Measurements from ENCODE around the gene MAPK14. TPM values are rescaled to one million over a fixed set of nuclear protein-coding genes. Genes with fewer than 3 reads are reported as not detected.
"Not testable (repeated sequence)": the region's sequence is repeated elsewhere in the genome, so short reads cannot be mapped to it uniquely, and the experiment has no call there.

The MAPK14 gene
- total and polyA plus RNA-seq, 2 donors from 2014 or later, result 19.9 to 56.6 TPM

GRCh38 chr6:36082318-36082717 lies 54.7 kb downstream of the MAPK14 start:
- DNase-seq (no peak), FAIRE-seq (no peak)
- no peaks in the 10 kb centered on the region for H3K9me3 ChIP-seq (ENCODE audit: control insufficient read depth in 2 of 3, insufficient read depth in 1 of 3, low read length in 3 of 3)
- no peak overlapping the region for H3K27ac ChIP-seq (ENCODE audit: low read depth in 2 of 2, low read length in 2 of 2)
- H3K4me1 ChIP-seq (ENCODE audit: control insufficient read depth in 2 of 3, insufficient read depth in 2 of 3, low read depth in 1 of 3, low read length in 3 of 3), result no peaks in the 10 kb centered on the region
- TF ChIP-seq CTCF (IDR thresholded peaks at IDR 0.05; ENCODE audit: borderline replicate concordance, extremely low read depth, insufficient read depth), result no peak
- no peaks in the 10 kb centered on the region for H3K27me3 ChIP-seq (ENCODE audit: control insufficient read depth, insufficient read depth, low read length)
- intact Hi-C loops (cut with DNase I), result no loop called here
- H3K9ac ChIP-seq (ENCODE audit: low read length in 3 of 3), result no peak overlapping the region
- no peak overlapping the region for H3K4me3 ChIP-seq (ENCODE audit: low read length in 3 of 3)
- peaks cover 6 to 33% (median 18%) of the 10 kb centered on the region in 3 donors for H3K36me3 ChIP-seq (ENCODE audit: control insufficient read depth in 2 of 3, insufficient read depth in 3 of 3, low read length in 3 of 3)

GRCh38 chr6:36083446-36083845 lies 55.8 kb downstream of the MAPK14 start:
- intact Hi-C loops (cut with DNase I), result no loop called here
- no peaks in the 10 kb centered on the region for H3K27me3 ChIP-seq (ENCODE audit: control insufficient read depth, insufficient read depth, low read length)
- no peaks in the 10 kb centered on the region for H3K9me3 ChIP-seq (ENCODE audit: control insufficient read depth in 2 of 3, insufficient read depth in 1 of 3, low read length in 3 of 3)
- no peak overlapping the region for H3K9ac ChIP-seq (ENCODE audit: low read length in 3 of 3)
- H3K4me1 ChIP-seq (ENCODE audit: control insufficient read depth in 2 of 3, insufficient read depth in 2 of 3, low read depth in 1 of 3, low read length in 3 of 3), result no peaks in the 10 kb centered on the region
- TF ChIP-seq CTCF (IDR thresholded peaks at IDR 0.05; ENCODE audit: borderline replicate concordance, extremely low read depth, insufficient read depth), result no peak
- no peak overlapping the region for H3K27ac ChIP-seq (ENCODE audit: low read depth in 2 of 2, low read length in 2 of 2)
- FAIRE-seq (no peak), DNase-seq (no peak)
- H3K4me3 ChIP-seq (ENCODE audit: low read length in 3 of 3), result no peak overlapping the region
- peaks cover 6 to 23% (median 18%) of the 10 kb centered on the region in 3 donors for H3K36me3 ChIP-seq (ENCODE audit: control insufficient read depth in 2 of 3, insufficient read depth in 3 of 3, low read length in 3 of 3)

- peaks cover 0 to 13% (median 4%) of the 10 kb centered on the region in 3 donors for H3K36me3 ChIP-seq (ENCODE audit: control insufficient read depth in 2 of 3, insufficient read depth in 3 of 3, low read length in 3 of 3)
- H3K27ac ChIP-seq (ENCODE audit: low read depth in 2 of 2, low read length in 2 of 2); H3K27me3 ChIP-seq (ENCODE audit: control insufficient read depth, insufficient read depth, low read length); H3K4me1 ChIP-seq (ENCODE audit: control insufficient read depth in 2 of 3, insufficient read depth in 2 of 3, low read depth in 1 of 3, low read length in 3 of 3); H3K9me3 ChIP-seq (ENCODE audit: control insufficient read depth in 2 of 3, insufficient read depth in 1 of 3, low read length in 3 of 3); H3K4me3 ChIP-seq (ENCODE audit: low read length in 3 of 3); H3K9ac ChIP-seq (ENCODE audit: low read length in 3 of 3); intact Hi-C loops (cut with DNase I); FAIRE-seq; DNase-seq: not testable (repeated sequence)
Observed at GRCh38 chr6:36088204-36088603, 60.6 kb downstream of the MAPK14 start.

GRCh38 chr6:36089048-36089447 lies 61.4 kb downstream of the MAPK14 start:
- Histone ChIP-seq H3K27ac (ENCODE audit: low read depth in 2 of 2, low read length in 2 of 2) (no peak overlapping the region), H3K9ac (ENCODE audit: low read length in 3 of 3) (no peak overlapping the region), H3K9me3 (ENCODE audit: control insufficient read depth in 2 of 3, insufficient read depth in 1 of 3, low read length in 3 of 3) (no peaks in the 10 kb centered on the region), H3K4me3 (ENCODE audit: low read length in 3 of 3) (no peak overlapping the region), H3K4me1 (ENCODE audit: control insufficient read depth in 2 of 3, insufficient read depth in 2 of 3, low read depth in 1 of 3, low read length in 3 of 3) (no peaks in the 10 kb centered on the region), H3K27me3 (ENCODE audit: control insufficient read depth, insufficient read depth, low read length) (no peaks in the 10 kb centered on the region), H3K36me3 (ENCODE audit: control insufficient read depth in 2 of 3, insufficient read depth in 3 of 3, low read length in 3 of 3) (peaks cover 0 to 8% (median 0%) of the 10 kb centered on the region in 3 donors)
- TF ChIP-seq CTCF (IDR thresholded peaks at IDR 0.05; ENCODE audit: borderline replicate concordance, extremely low read depth, insufficient read depth), result no peak
- intact Hi-C loops (cut with DNase I), result no loop called here
- FAIRE-seq (no peak), DNase-seq (no peak)
